GM21723 (cell line): ENCODE data around the gene SYN1.

Source experiments
- ATAC-seq: cut with Tn5 transposase; IDR thresholded peaks from one replicate; pipeline ENCODE4 v1.9.1; 2021; ENCODE audit warnings: mild to moderate bottlenecking, moderate library complexity; ENCODE audit not compliant: unreplicated experiment

Gene SYN1

GRCh38 chrX:47634871-47635575 is 15.4 kb upstream of the SYN1 start:
- no peak for ATAC-seq

GRCh38 chrX:47633689-47634590 is 14.3 kb upstream of the SYN1 start:
- no peak for ATAC-seq

- ATAC-seq = no peak
These were observed 13.0 kb upstream of the SYN1 start for GRCh38 chrX:47632666-47633065.

- no peak for ATAC-seq
These were observed 12.0 kb upstream of the SYN1 start for GRCh38 chrX:47631676-47632075.

- no peak for ATAC-seq
These were observed 10.0 kb upstream of the SYN1 start, which contains the start of gene CFP for GRCh38 chrX:47629419-47630200. Gene CFP (minus strand): TSS chrX:47629930. CDS start chrX:47629844, 86 bp downstream.

- no peak for ATAC-seq
These were observed 9.3 kb upstream of the SYN1 start for GRCh38 chrX:47628982-47629381.

GRCh38 chrX:47625365-47625764 is 5.7 kb upstream of the SYN1 start:
- ATAC-seq = no peak

- no peak for ATAC-seq
These were observed 3.9 kb upstream of the SYN1 start for GRCh38 chrX:47623540-47624027.

GRCh38 chrX:47621851-47622250 is 2.2 kb upstream of the SYN1 start:
- ATAC-seq = no peak

- ATAC-seq = no peak
These were observed 637 bp upstream of the SYN1 start for GRCh38 chrX:47620303-47620685.

- no peak for ATAC-seq
These were observed 653 bp downstream of the SYN1 start for GRCh38 chrX:47618923-47619485.

GRCh38 chrX:47614618-47615017 is 5.0 kb downstream of the SYN1 start:
- ATAC-seq = no peak

GRCh38 chrX:47613082-47613481 is 6.6 kb downstream of the SYN1 start:
- ATAC-seq = no peak

GRCh38 chrX:47612418-47612817 is 7.2 kb downstream of the SYN1 start:
- ATAC-seq = no peak

GRCh38 chrX:47611926-47612325 is 7.7 kb downstream of the SYN1 start:
- no peak for ATAC-seq

- no peak for ATAC-seq
These were observed 8.2 kb downstream of the SYN1 start for GRCh38 chrX:47611489-47611888.

- ATAC-seq = no peak
These were observed 9.1 kb downstream of the SYN1 start for GRCh38 chrX:47610511-47610910.

- no peak for ATAC-seq
These were observed 11.4 kb downstream of the SYN1 start for GRCh38 chrX:47608130-47608810.

GRCh38 chrX:47607091-47607490 is 12.6 kb downstream of the SYN1 start:
- no peak for ATAC-seq

- no peak for ATAC-seq
These were observed 14.6 kb downstream of the SYN1 start for GRCh38 chrX:47605024-47605423.
